VCaP (cell line): ENCODE measurements around the gene ANKRD52.

Source experiments
- H3K27ac ChIP-seq: fragments of 450-650 bp; 2 replicates; pipeline ENCODE4 v1.5.1; 2017
- CTCF ChIP-seq: fragments of 450-650 bp; conservative IDR thresholded peaks from 2 replicates; pipeline ENCODE4 v1.5.1; 2017; ENCODE audit warnings: mild to moderate bottlenecking, moderate library complexity

ANKRD52 gene

GRCh38 chr12:56216461-56216860 lies 41.7 kb downstream of the ANKRD52 start:
- TF ChIP-seq CTCF = no peak
- peak overlapping the region; percentile 98 for H3K27ac ChIP-seq

GRCh38 chr12:56213878-56214277 lies 44.3 kb downstream of the ANKRD52 start:
- TF ChIP-seq CTCF = no peak
- H3K27ac ChIP-seq = peak overlapping the region; percentile 98

GRCh38 chr12:56212361-56212760 lies 45.8 kb downstream of the ANKRD52 start:
- 0 out of 2 replicates have a peak overlapping the region, but pooled peaks have one; percentile 28 for H3K27ac ChIP-seq
- TF ChIP-seq CTCF = no peak

GRCh38 chr12:56208006-56208405 lies 50.2 kb downstream of the ANKRD52 start:
- no peak for TF ChIP-seq CTCF
- peak overlapping the region; percentile 14; the same call in 1 of the 2 replicates for H3K27ac ChIP-seq

- peak; percentile 90 for TF ChIP-seq CTCF
- H3K27ac ChIP-seq = peak overlapping the region; percentile 26; the same call in 1 of the 2 replicates
Measured at GRCh38 chr12:56206452-56207166, 51.6 kb downstream of the ANKRD52 start.

- H3K27ac ChIP-seq = peak overlapping the region; percentile 26; the same call in 1 of the 2 replicates
- TF ChIP-seq CTCF = peak; percentile 9; the same call in 1 of the 2 replicates
Measured at GRCh38 chr12:56205445-56205844, 52.7 kb downstream of the ANKRD52 start.

- TF ChIP-seq CTCF = no peak
- no peak overlapping the region for H3K27ac ChIP-seq
Measured at GRCh38 chr12:56204275-56204674, 53.9 kb downstream of the ANKRD52 start.
